Upper lobe of left lung (tissue), 6 donors: ENCODE results near the gene PPP1R12C. TPM values are rescaled to one million over a fixed set of nuclear protein-coding genes. Genes with fewer than 3 reads are reported as not detected.

Source experiments
- ATAC-seq, 2 donors: fragments of 200-7000 bp; cut with Tn5 transposase; one replicate each; pipeline ENCODE4 v1.9.1; 2022; ENCODE audit warnings: mild to moderate bottlenecking in 2 of 2, moderate library complexity in 2 of 2; ENCODE audit not compliant: low FRiP score in 2 of 2
- DNase-seq, 2 donors: peaks; one replicate each; pipeline ENCODE4 v3.0.0-alpha.2; 2019 to 2020
- H3K27ac ChIP-seq, 4 donors: fragments of 200-600 bp; sonication (generic); one replicate each; pipeline ENCODE4 v1.5.1; 2016 to 2019
- H3K27me3 ChIP-seq, 4 donors: fragments of 200-600 bp; sonication (generic); one replicate each; pipeline ENCODE4 v1.5.1; 2017 to 2019
- H3K36me3 ChIP-seq, 4 donors: fragments of 200-600 bp; sonication (generic); one replicate each; pipeline ENCODE4 v1.5.1; 2016 to 2019
- H3K4me1 ChIP-seq, 4 donors: fragments of 200-600 bp; sonication (generic); one replicate each; pipeline ENCODE4 v1.5.1; 2018 to 2019
- H3K4me3 ChIP-seq, 4 donors: fragments of 200-600 bp; sonication (generic); one replicate each; pipeline ENCODE4 v1.5.1; 2017 to 2019; ENCODE audit warnings: mild to moderate bottlenecking in 2 of 4, moderate library complexity in 1 of 4
- H3K9me3 ChIP-seq, 4 donors: fragments of 200-600 bp; sonication (generic); one replicate each; pipeline ENCODE4 v1.5.1; 2018 to 2019
- CTCF ChIP-seq, 6 experiments: fragments of 450-650 bp in 4 of 6; fragments of 200-600 bp in 2 of 6; sonication (generic) in 2 of 6; IDR thresholded peaks; one replicate each; pipeline ENCODE4 v1.5.1; 2016 to 2019; ENCODE audit warnings: antibody characterized with exemption in 6 of 6
- EP300 ChIP-seq, 4 donors: sonication (generic); formaldehyde crosslinking; IDR thresholded peaks; one replicate each; pipeline ENCODE4 v1.5.1; 2017; ENCODE audit warnings: antibody characterized with exemption in 4 of 4, control low read depth in 2 of 4
- POLR2A ChIP-seq, 4 donors: fragments of 450-650 bp; IDR thresholded peaks; one replicate each; pipeline ENCODE4 v1.5.1; 2016 to 2017; ENCODE audit warnings: antibody characterized with exemption in 4 of 4, mild to moderate bottlenecking in 2 of 4
- POLR2AphosphoS5 ChIP-seq, 2 donors: sonication (generic); formaldehyde crosslinking; IDR thresholded peaks; one replicate each; pipeline ENCODE4 v1.5.1; 2017; ENCODE audit warnings: antibody characterized with exemption in 2 of 2
- WGBS, 2 donors: methylation state at CpG; one replicate each; pipeline ENCODE4 v1.1.5; 2017 to 2018; 5-methylcytosine and 5-hydroxymethylcytosine counted together
- small RNA-seq, 4 donors: library from RNA; depleted of rRNA; stranded (forward); fragments of <200 nt; gene quantifications; one replicate each; pipeline ENCODE3, GENCODE V24; 2016
- total RNA-seq, 6 donors: library from RNA; depleted of rRNA in 4 of 6; stranded (reverse); fragments of >200 nt in 4 of 6; gene quantifications; one replicate each; pipeline versions ENCODE4 v1.1.0 to v1.2.1, GENCODE V29; 2016 to 2021
- donor health status: DM: no; HTN: no; CAD: no; lungs with moderate emphysema.
- donor health status: DM: no; HTN: yes; CAD: no; lungs with severe emphysema.

The PPP1R12C gene
- total RNA-seq, 6 donors from 2014 or later = 99.6 to 369 (median 158) TPM

- Histone ChIP-seq H3K27ac (no peak overlapping the region), H3K27me3 (no peaks in the 10 kb centered on the region), H3K9me3 (no peaks in the 10 kb centered on the region), H3K4me3 (no peak overlapping the region), H3K4me1 (peaks cover 0 to 5% (median 2%) of the 10 kb centered on the region in 4 donors), H3K36me3 (peaks cover 24 to 54% (median 42%) of the 10 kb centered on the region in 4 donors)
- no peak for ATAC-seq
- WGBS, 2 donors = 68 to 87% methylated on average over 11 of the region's 11 CpGs
- TF ChIP-seq CTCF (IDR thresholded peaks at IDR 0.05) = no peak
- no peak for TF ChIP-seq POLR2A (IDR thresholded peaks at IDR 0.05)
- no peak for TF ChIP-seq POLR2AphosphoS5 (IDR thresholded peaks at IDR 0.05)
- no peak for TF ChIP-seq EP300 (IDR thresholded peaks at IDR 0.05)
- no peak for DNase-seq
These were observed 74.7 kb downstream of the PPP1R12C start for GRCh38 chr19:55042688-55043087.

- no peak overlapping the region for H3K27ac ChIP-seq
- no peaks in the 10 kb centered on the region for H3K9me3 ChIP-seq
- TF ChIP-seq POLR2A (IDR thresholded peaks at IDR 0.05) = no peak
- TF ChIP-seq EP300 (IDR thresholded peaks at IDR 0.05) = no peak
- TF ChIP-seq CTCF (IDR thresholded peaks at IDR 0.05) = no peak
- no peak for TF ChIP-seq POLR2AphosphoS5 (IDR thresholded peaks at IDR 0.05)
- no peak overlapping the region for H3K4me3 ChIP-seq
- H3K27me3 ChIP-seq = no peaks in the 10 kb centered on the region
- DNase-seq (no peak), ATAC-seq (no peak)
- WGBS, 2 donors = 68 to 73% methylated on average over 8 to 9 of the region's 9 CpGs
- H3K4me1 ChIP-seq = peaks cover 0 to 5% (median 2%) of the 10 kb centered on the region in 4 donors
- H3K36me3 ChIP-seq = peaks cover 20 to 50% (median 38%) of the 10 kb centered on the region in 4 donors
These were observed 75.1 kb downstream of the PPP1R12C start for GRCh38 chr19:55042344-55042678.

DNA sequence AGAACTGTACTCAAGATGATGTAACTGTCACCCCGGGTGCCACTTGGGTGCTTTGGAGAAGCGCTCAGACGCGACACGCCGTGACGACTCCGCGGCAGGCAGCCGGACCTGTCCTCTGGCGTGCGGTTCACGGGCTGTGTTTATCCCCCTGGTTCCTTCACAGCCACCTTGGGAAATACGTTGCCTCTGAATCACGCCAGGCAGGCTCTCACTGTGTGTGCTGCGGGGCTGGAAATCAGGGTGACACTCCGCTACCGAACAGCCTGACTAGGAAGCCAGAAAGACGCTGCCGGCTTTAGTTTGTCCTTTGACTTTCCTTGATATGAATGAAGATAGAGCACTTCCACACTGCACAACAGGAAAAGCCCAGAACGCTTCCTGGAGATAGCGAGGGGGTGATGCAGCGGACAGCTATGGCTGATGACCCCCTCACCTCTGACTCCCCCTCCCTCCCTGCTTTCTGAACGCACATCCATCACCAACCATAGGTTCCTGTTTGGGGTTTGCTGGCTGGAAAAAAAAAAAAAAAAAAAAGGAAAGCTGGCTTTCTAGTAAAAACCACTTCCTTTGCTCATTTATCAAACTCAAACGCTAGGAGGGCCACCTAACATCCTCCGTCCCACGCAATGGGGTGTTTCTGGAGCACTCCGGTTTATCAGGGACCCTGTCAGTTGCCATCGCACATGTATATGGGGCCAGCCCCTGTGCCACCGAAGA is 75.7 kb downstream of the PPP1R12C start:
- DNase-seq (no peak), ATAC-seq (no peak)
- no peak for TF ChIP-seq EP300 (IDR thresholded peaks at IDR 0.05)
- TF ChIP-seq CTCF (IDR thresholded peaks at IDR 0.05) = no peak
- no peak for TF ChIP-seq POLR2AphosphoS5 (IDR thresholded peaks at IDR 0.05)
- TF ChIP-seq POLR2A (IDR thresholded peaks at IDR 0.05) = no peak
- 38 to 52% methylated on average over 25 to 30 of the region's 30 CpGs for WGBS, 2 donors
- H3K4me1 ChIP-seq = peaks cover 0 to 5% (median 2%) of the 10 kb centered on the region in 4 donors
- H3K36me3 ChIP-seq = peaks cover 16 to 45% (median 33%) of the 10 kb centered on the region in 4 donors
- no peak overlapping the region for H3K4me3 ChIP-seq
- H3K27me3 ChIP-seq = no peaks in the 10 kb centered on the region
- H3K9me3 ChIP-seq = no peaks in the 10 kb centered on the region
- peak overlapping the region in 2 of 4 donors; percentile 1 to 5 for H3K27ac ChIP-seq

- WGBS, 2 donors = 82 to 91% methylated on average over 10 of the region's 10 CpGs
- no peak for TF ChIP-seq POLR2AphosphoS5 (IDR thresholded peaks at IDR 0.05)
- TF ChIP-seq POLR2A (IDR thresholded peaks at IDR 0.05) = no peak
- Histone ChIP-seq H3K9me3 (no peaks in the 10 kb centered on the region), H3K36me3 (peaks cover 13 to 39% (median 28%) of the 10 kb centered on the region in 4 donors), H3K27ac (peak overlapping the region in 2 of 4 donors; percentile 1 to 5), H3K4me1 (peaks cover 0 to 5% (median 2%) of the 10 kb centered on the region in 4 donors), H3K27me3 (no peaks in the 10 kb centered on the region), H3K4me3 (no peak overlapping the region)
- ATAC-seq (no peak), DNase-seq (no peak)
These were observed 76.2 kb downstream of the PPP1R12C start for GRCh38 chr19:55041244-55041626.

Small RNA genes lying within 50 kb of the gene (small RNA-seq; reads per million reads assigned to genes)
- 0 reads per million in 4 donors for gene MIR7975
- gene RF01210 = 0 reads per million in 4 donors

Other genes with a start within 250 kb of the PPP1R12C start
- 10 to 100 TPM in 1 of 6 donors, 1 to 10 TPM in 4, not detected in 1; 2.5 to 14.4 (median 6.9) TPM for gene FCAR, start 243.4 kb downstream of the PPP1R12C start, total RNA-seq
- gene NCR1, start 211.5 kb downstream of the PPP1R12C start, total RNA-seq = 1 to 10 TPM in 5 of 6 donors, under 1 TPM in 1; 0.89 to 4.2 (median 2.2) TPM
- under 1 TPM in 1 of 6 donors, not detected in 5; 0.07 TPM for gene NLRP7, start 170.1 kb downstream of the PPP1R12C start, total RNA-seq
- 10 to 100 TPM; 10.8 to 23.5 (median 18.8) TPM for gene NLRP2, start 151.3 kb downstream of the PPP1R12C start, total RNA-seq
- gene GP6, start 79.4 kb downstream of the PPP1R12C start, total RNA-seq = 1 to 10 TPM in 2 of 6 donors, under 1 TPM in 3, not detected in 1; 0.26 to 6.3 (median 0.98) TPM
- 10 to 100 TPM; 24.0 to 72.3 (median 28.1) TPM for gene RDH13, start 54.5 kb downstream of the PPP1R12C start, total RNA-seq
- gene EPS8L1, start 41.8 kb downstream of the PPP1R12C start, total RNA-seq = 10 to 100 TPM; 30.2 to 55.7 (median 43.3) TPM
- 10 to 100 TPM in 1 of 6 donors, 1 to 10 TPM in 4, not detected in 1; 1.3 to 31.2 (median 2.4) TPM for gene TNNT1, start 31.6 kb upstream of the PPP1R12C start, total RNA-seq
- 10 to 100 TPM in 2 of 6 donors, 1 to 10 TPM in 4; 1.0 to 14.6 (median 5.9) TPM for gene TNNI3, start 40.1 kb upstream of the PPP1R12C start, total RNA-seq
- gene DNAAF3, start 49.0 kb upstream of the PPP1R12C start, total RNA-seq = 10 to 100 TPM in 4 of 6 donors, 1 to 10 TPM in 2; 4.2 to 27.4 (median 18.3) TPM
- under 1 TPM in 2 of 6 donors, not detected in 4; 0.11 to 0.91 TPM for gene SYT5, start 62.7 kb upstream of the PPP1R12C start, total RNA-seq
- 1 to 10 TPM in 1 of 6 donors, under 1 TPM in 4, not detected in 1; 0.30 to 3.1 (median 0.67) TPM for gene PTPRH, start 91.9 kb upstream of the PPP1R12C start, total RNA-seq
- gene TMEM86B, start 111.1 kb upstream of the PPP1R12C start, total RNA-seq = 10 to 100 TPM in 1 of 6 donors, 1 to 10 TPM in 5; 2.0 to 10.5 (median 4.8) TPM
- gene PPP6R1, start 141.4 kb upstream of the PPP1R12C start, total RNA-seq = 100 to 1,000 TPM in 1 of 6 donors, 10 to 100 TPM in 5; 49.0 to 104 (median 76.7) TPM
- 10 to 100 TPM; 21.0 to 34.6 (median 30.1) TPM for gene HSPBP1, start 162.5 kb upstream of the PPP1R12C start, total RNA-seq
- 1 to 10 TPM in 5 of 6 donors, not detected in 1; 1.0 to 2.7 (median 1.1) TPM for gene BRSK1, start 166.4 kb upstream of the PPP1R12C start, total RNA-seq
- 10 to 100 TPM in 5 of 6 donors, 1 to 10 TPM in 1; 8.2 to 67.7 (median 29.7) TPM for gene TMEM150B, start 207.7 kb upstream of the PPP1R12C start, total RNA-seq
- 100 to 1,000 TPM in 1 of 6 donors, 10 to 100 TPM in 4, 1 to 10 TPM in 1; 9.1 to 111 (median 15.6) TPM for gene KMT5C, start 222.2 kb upstream of the PPP1R12C start, total RNA-seq
- under 1 TPM in 1 of 6 donors, not detected in 5; 0.20 TPM for gene COX6B2, start 237.1 kb upstream of the PPP1R12C start, total RNA-seq
- not detected for gene GARIN5B, start 245.6 kb upstream of the PPP1R12C start, total RNA-seq